Type B pancreatic cell (in vitro differentiated cells): ENCODE results near the gene TRIM9. TPM values are rescaled to one million over a fixed set of nuclear protein-coding genes. Genes with fewer than 3 reads are reported as not detected.

Source experiments
- DNase-seq: peaks from one replicate; pipeline ENCODE4 v3.0.0; 2021; ENCODE audit warnings: mixed read lengths; ENCODE audit not compliant: unreplicated experiment; ENCODE audit errors: extremely low spot score
- H3K27ac Mint-ChIP-seq: 2 replicates; pipeline ENCODE4 v1.8.0; 2021; ENCODE audit warnings: mild to moderate bottlenecking, mixed read lengths
- H3K27me3 Mint-ChIP-seq: 2 replicates; pipeline ENCODE4 v1.8.0; 2021; ENCODE audit warnings: mixed read lengths
- H3K36me3 Mint-ChIP-seq: 2 replicates; pipeline ENCODE4 v1.8.0; 2021; ENCODE audit warnings: mixed read lengths
- H3K4me1 Mint-ChIP-seq: one replicate; pipeline ENCODE4 v1.8.0; 2021; ENCODE audit warnings: mixed read lengths; ENCODE audit not compliant: unreplicated experiment
- H3K4me3 Mint-ChIP-seq: 2 replicates; pipeline ENCODE4 v1.8.0; 2021; ENCODE audit warnings: mild to moderate bottlenecking, mixed read lengths
- H3K9me3 Mint-ChIP-seq: 2 replicates; pipeline ENCODE4 v1.8.0; 2021; ENCODE audit warnings: mixed read lengths
- CTCF ChIP-seq: fragments of 200-600 bp; sonication (generic); conservative IDR thresholded peaks from 2 replicates; pipeline ENCODE4 v1.5.0; 2021; ENCODE audit warnings: antibody characterized with exemption, mild to moderate bottlenecking
- total RNA-seq: library from RNA; stranded (reverse); gene quantifications from 2 replicates; pipeline ENCODE4 v1.2.1, GENCODE V29; 2021; ENCODE audit warnings: low replicate concordance

TRIM9 gene
- total RNA-seq, 1 donor from 2014 or later: 3.7 TPM

DNA sequence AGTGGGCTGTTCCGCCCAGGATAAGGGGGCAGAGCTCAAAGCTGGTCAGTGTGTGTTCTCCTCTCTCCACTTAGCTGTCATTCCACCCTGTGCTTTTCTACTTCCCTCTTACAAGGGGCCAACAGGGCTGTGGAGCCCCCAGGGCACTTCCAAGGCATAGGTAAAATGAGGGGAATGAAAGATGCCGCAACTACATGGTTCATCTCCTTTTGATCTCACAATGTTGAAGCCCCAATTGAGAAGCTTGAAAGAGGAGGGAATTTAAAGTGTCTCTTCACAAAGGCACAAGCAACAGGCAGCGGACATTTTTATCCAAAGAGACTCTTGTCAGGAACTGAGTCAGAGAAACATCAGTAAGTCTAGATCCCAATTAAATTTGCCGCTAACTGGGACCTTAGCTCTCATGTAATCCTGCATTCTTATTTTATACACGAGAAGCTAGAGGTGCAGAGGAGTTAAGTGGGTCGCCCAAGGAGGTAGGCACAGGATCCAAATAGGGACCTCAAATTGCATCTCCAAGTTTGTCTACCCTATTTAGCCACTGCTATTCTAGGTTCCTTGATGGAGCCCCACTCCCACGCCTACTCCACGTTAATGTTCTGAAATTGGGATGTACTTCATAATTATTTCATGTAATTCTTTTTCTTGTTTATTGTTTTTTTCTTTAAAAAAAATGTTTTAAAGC, 20.1 kb downstream of the TRIM9 start:
- Mint-ChIP-seq H3K4me3 (no peak overlapping the region), H3K27ac (no peak overlapping the region), H3K36me3 (no peaks in the 10 kb centered on the region), H3K27me3 (peaks cover 4% of the 10 kb centered on the region), H3K9me3 (no peaks in the 10 kb centered on the region), H3K4me1 (peaks cover 5% of the 10 kb centered on the region)
- DNase-seq: no peak
- TF ChIP-seq CTCF: no peak

- Mint-ChIP-seq H3K36me3 (no peaks in the 10 kb centered on the region), H3K9me3 (peaks cover 2% of the 10 kb centered on the region), H3K4me1 (no peaks in the 10 kb centered on the region), H3K27me3 (no peaks in the 10 kb centered on the region), H3K4me3 (no peak overlapping the region), H3K27ac (no peak overlapping the region)
- DNase-seq: no peak
- TF ChIP-seq CTCF: no peak
Measured at GRCh38 chr14:51073731-51074130, 21.2 kb downstream of the TRIM9 start.

DNA sequence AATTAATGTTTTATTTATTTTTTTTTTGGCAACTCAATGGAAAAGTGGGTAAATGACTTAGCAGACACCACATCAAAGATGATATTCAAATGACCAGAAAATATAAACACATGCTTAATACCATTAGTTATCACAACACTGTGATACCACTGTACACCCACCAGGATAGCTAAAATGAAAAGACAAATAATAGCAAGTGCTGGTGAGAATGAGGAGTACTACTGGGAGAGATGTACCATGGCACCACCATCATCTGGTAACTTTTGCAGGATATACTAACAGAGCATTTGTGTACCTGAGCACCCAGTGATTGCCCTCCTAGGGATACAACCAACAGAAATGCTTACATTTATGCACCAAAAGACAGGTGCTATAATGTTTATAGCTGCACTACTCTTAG, 21.9 kb downstream of the TRIM9 start:
- no peaks in the 10 kb centered on the region for H3K27me3 Mint-ChIP-seq
- peaks cover 4% of the 10 kb centered on the region for H3K9me3 Mint-ChIP-seq
- TF ChIP-seq CTCF: no peak
- no peaks in the 10 kb centered on the region for H3K4me1 Mint-ChIP-seq
- no peak overlapping the region for H3K27ac Mint-ChIP-seq
- H3K36me3 Mint-ChIP-seq: no peaks in the 10 kb centered on the region
- H3K4me3 Mint-ChIP-seq: no peak overlapping the region
- DNase-seq: no peak

DNA sequence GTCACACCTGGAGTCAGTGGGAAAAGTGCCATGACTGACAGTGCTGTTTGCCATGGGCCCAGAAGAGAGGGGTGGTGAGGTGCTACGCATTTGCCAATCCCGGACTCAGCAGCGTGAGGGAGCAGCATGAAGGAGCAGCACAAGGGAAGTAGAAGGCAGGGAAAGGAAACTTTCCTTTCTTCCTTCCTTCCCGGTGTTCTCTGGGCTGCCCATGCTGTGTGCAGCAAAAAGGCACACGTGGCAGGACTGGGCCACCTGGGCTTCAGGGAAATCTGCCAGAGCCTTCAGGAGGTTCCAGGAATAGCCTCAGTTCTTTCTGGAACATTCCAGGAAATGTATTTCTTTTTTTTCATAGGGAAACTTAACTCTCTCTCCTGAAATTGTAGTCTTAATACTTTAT, 23.0 kb downstream of the TRIM9 start:
- TF ChIP-seq CTCF: no peak
- Mint-ChIP-seq H3K27me3 (peaks cover 3% of the 10 kb centered on the region), H3K4me1 (no peaks in the 10 kb centered on the region), H3K9me3 (peaks cover 4% of the 10 kb centered on the region), H3K27ac (no peak overlapping the region), H3K36me3 (no peaks in the 10 kb centered on the region), H3K4me3 (no peak overlapping the region)
- DNase-seq: no peak

- no peak for TF ChIP-seq CTCF
- no peak for DNase-seq
- Mint-ChIP-seq H3K27ac (no peak overlapping the region), H3K27me3 (peaks cover 3% of the 10 kb centered on the region), H3K4me1 (no peaks in the 10 kb centered on the region), H3K36me3 (no peaks in the 10 kb centered on the region), H3K9me3 (peaks cover 4% of the 10 kb centered on the region), H3K4me3 (no peak overlapping the region)
Measured at GRCh38 chr14:51070726-51071125, 24.2 kb downstream of the TRIM9 start.

DNA sequence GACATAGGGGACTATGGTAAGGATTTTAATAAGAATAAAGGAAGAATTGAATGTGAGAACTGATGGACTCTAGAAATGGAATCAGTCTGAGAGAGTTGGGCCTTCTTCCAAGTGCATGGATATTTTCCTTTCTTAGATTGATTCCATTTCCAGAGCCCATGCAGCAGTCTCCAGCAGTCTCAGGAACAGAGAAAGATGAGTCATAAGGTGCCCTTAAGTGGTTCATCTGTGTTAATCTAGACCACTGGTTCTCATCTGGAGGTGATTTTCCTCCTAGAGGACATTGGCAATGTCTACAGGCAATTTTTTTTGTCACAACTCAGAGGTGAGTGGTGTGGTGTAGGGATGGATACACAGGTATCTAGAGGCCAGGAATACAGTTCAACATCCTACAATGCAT, 25.9 kb downstream of the TRIM9 start:
- no peak for TF ChIP-seq CTCF
- H3K9me3 Mint-ChIP-seq: peaks cover 4% of the 10 kb centered on the region
- peaks cover 3% of the 10 kb centered on the region for H3K27me3 Mint-ChIP-seq
- no peak overlapping the region for H3K4me3 Mint-ChIP-seq
- H3K4me1 Mint-ChIP-seq: no peaks in the 10 kb centered on the region
- H3K27ac Mint-ChIP-seq: no peak overlapping the region
- H3K36me3 Mint-ChIP-seq: no peaks in the 10 kb centered on the region
- no peak for DNase-seq
